ENCODE data around the gene THBD.

DNA sequence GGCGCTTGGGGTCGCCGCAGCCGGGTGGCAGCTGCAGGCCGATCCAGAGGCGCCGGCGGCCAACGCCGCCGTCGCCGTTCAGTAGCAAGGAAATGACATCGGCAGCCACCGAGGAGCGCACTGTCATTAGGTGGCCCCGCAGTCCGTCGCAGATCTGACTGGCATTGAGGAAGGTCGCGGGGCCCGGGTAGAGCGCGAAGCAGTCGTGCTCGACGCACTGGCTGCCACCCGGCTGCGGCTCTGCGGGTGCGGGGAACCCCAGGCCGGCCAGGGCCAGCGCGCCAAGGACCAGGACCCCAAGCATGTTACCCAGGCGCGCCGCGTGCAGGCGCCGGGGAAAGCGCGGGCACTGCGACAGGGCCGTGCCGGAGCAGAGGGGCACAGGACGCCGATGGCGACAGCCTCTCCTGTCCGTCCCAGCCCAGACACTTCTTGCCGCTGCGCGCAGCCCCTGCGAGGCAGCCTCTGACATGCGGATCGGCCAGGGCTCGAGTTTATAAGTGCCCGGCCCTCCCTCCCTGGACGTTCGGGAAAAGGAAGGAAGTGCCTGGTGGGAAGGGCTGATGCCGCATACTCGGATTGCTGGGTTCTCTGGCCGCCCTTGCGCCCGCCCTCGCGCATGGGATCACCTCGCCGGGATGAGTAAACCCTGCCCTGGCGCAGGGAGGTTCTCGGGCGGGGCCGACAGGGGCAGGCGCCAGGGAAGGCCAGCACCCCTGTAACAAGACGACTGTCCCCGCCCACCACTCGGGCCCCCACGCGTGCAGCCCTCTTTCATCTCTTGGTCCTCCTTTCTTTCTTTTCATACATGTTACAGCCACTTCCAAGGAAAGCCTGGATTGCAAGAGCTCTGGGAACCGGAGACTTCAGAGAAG lies at the start of gene THBD:
- TF ChIP-seq POLR2A (IDR thresholded peaks at IDR 0.05): peak; percentile 29 to 70
- TF ChIP-seq, protein P1, sequence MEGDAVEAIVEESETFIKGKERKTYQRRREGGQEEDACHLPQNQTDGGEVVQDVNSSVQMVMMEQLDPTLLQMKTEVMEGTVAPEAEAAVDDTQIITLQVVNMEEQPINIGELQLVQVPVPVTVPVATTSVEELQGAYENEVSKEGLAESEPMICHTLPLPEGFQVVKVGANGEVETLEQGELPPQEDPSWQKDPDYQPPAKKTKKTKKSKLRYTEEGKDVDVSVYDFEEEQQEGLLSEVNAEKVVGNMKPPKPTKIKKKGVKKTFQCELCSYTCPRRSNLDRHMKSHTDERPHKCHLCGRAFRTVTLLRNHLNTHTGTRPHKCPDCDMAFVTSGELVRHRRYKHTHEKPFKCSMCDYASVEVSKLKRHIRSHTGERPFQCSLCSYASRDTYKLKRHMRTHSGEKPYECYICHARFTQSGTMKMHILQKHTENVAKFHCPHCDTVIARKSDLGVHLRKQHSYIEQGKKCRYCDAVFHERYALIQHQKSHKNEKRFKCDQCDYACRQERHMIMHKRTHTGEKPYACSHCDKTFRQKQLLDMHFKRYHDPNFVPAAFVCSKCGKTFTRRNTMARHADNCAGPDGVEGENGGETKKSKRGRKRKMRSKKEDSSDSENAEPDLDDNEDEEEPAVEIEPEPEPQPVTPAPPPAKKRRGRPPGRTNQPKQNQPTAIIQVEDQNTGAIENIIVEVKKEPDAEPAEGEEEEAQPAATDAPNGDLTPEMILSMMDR (IDR thresholded peaks at IDR 0.05): peak in 1 of 5 experiments; percentile 9
